Measurements from ENCODE around the gene AGPAT2. TPM values are rescaled to one million over a fixed set of nuclear protein-coding genes. Genes with fewer than 3 reads are reported as not detected.
"Not testable (repeated sequence)": the region's sequence is repeated elsewhere in the genome, so short reads cannot be mapped to it uniquely, and the experiment has no call there.

The AGPAT2 gene
- polyA plus RNA-seq, 3 donors, result 31.5 to 51.9 (median 50.0) TPM

GRCh38 chr9:136710543-136710942, 23.3 kb upstream of the AGPAT2 start:
- no peak for DNase-seq (ENCODE audit: extremely low read depth in 1 of 11, low read depth in 9 of 11, low spot score in 4 of 11)

GRCh38 chr9:136709454-136710109, 22.3 kb upstream of the AGPAT2 start:
- DNase-seq (ENCODE audit: extremely low read depth in 1 of 11, low read depth in 9 of 11, low spot score in 4 of 11), result no peak

GRCh38 chr9:136707849-136708517, 20.7 kb upstream of the AGPAT2 start:
- no peak for DNase-seq (ENCODE audit: extremely low read depth in 1 of 11, low read depth in 9 of 11, low spot score in 4 of 11)

GRCh38 chr9:136707011-136707410, 19.8 kb upstream of the AGPAT2 start:
- no peak for DNase-seq (ENCODE audit: extremely low read depth in 1 of 11, low read depth in 9 of 11, low spot score in 4 of 11)

- DNase-seq (ENCODE audit: extremely low read depth in 1 of 11, low read depth in 9 of 11, low spot score in 4 of 11), result no peak
Measured at GRCh38 chr9:136705564-136705963, 18.3 kb upstream of the AGPAT2 start.

GRCh38 chr9:136704741-136705140, 17.5 kb upstream of the AGPAT2 start:
- DNase-seq (ENCODE audit: extremely low read depth in 1 of 11, low read depth in 9 of 11, low spot score in 4 of 11), result not testable (repeated sequence)

GRCh38 chr9:136703276-136703860, 16.1 kb upstream of the AGPAT2 start:
- DNase-seq (ENCODE audit: extremely low read depth in 1 of 11, low read depth in 9 of 11, low spot score in 4 of 11), result no peak

GRCh38 chr9:136701668-136702053, 14.4 kb upstream of the AGPAT2 start:
- no peak for DNase-seq (ENCODE audit: extremely low read depth in 1 of 11, low read depth in 9 of 11, low spot score in 4 of 11)

- no peak for DNase-seq (ENCODE audit: extremely low read depth in 1 of 11, low read depth in 9 of 11, low spot score in 4 of 11)
Measured at GRCh38 chr9:136700959-136701667, 13.9 kb upstream of the AGPAT2 start.

- no peak for DNase-seq (ENCODE audit: extremely low read depth in 1 of 11, low read depth in 9 of 11, low spot score in 4 of 11)
Measured at GRCh38 chr9:136700304-136700703, 13.0 kb upstream of the AGPAT2 start.

- DNase-seq (ENCODE audit: extremely low read depth in 1 of 11, low read depth in 9 of 11, low spot score in 4 of 11), result no peak
Measured at GRCh38 chr9:136698635-136699246, 11.5 kb upstream of the AGPAT2 start.

- DNase-seq (ENCODE audit: extremely low read depth in 1 of 11, low read depth in 9 of 11, low spot score in 4 of 11), result no peak
Measured at GRCh38 chr9:136697821-136698526, 10.7 kb upstream of the AGPAT2 start.

- no peak for DNase-seq (ENCODE audit: extremely low read depth in 1 of 11, low read depth in 9 of 11, low spot score in 4 of 11)
Measured at GRCh38 chr9:136697146-136697820, 10.0 kb upstream of the AGPAT2 start.

GRCh38 chr9:136696502-136696901, 9.2 kb upstream of the AGPAT2 start:
- DNase-seq (ENCODE audit: extremely low read depth in 1 of 11, low read depth in 9 of 11, low spot score in 4 of 11), result no peak

- no peak for DNase-seq (ENCODE audit: extremely low read depth in 1 of 11, low read depth in 9 of 11, low spot score in 4 of 11)
Measured at GRCh38 chr9:136695955-136696354, 8.7 kb upstream of the AGPAT2 start.

- no peak for DNase-seq (ENCODE audit: extremely low read depth in 1 of 11, low read depth in 9 of 11, low spot score in 4 of 11)
Measured at GRCh38 chr9:136695435-136695895, 8.2 kb upstream of the AGPAT2 start.

GRCh38 chr9:136694872-136695247, 7.6 kb upstream of the AGPAT2 start:
- DNase-seq (ENCODE audit: extremely low read depth in 1 of 11, low read depth in 9 of 11, low spot score in 4 of 11), result no peak

GRCh38 chr9:136694163-136694871, 7.1 kb upstream of the AGPAT2 start:
- no peak for DNase-seq (ENCODE audit: extremely low read depth in 1 of 11, low read depth in 9 of 11, low spot score in 4 of 11)

All from renal cortex interstitium (tissue), 11 donors.